GM21825 (cell line): Measurements from ENCODE around the gene FAM32A.

Source experiments
- ATAC-seq: cut with Tn5 transposase; IDR thresholded peaks from one replicate; pipeline ENCODE4 v1.9.1; 2021; ENCODE audit warnings: mild to moderate bottlenecking, moderate library complexity; ENCODE audit not compliant: unreplicated experiment

The FAM32A gene

GRCh38 chr19:16224293-16225045 is 39.3 kb downstream of the FAM32A start:
- ATAC-seq: no peak

- no peak for ATAC-seq
Measured at GRCh38 chr19:16225279-16226183, 40.3 kb downstream of the FAM32A start.

GRCh38 chr19:16226184-16226591 is 41.0 kb downstream of the FAM32A start:
- no peak for ATAC-seq

- no peak for ATAC-seq
Measured at GRCh38 chr19:16226878-16227836, 41.9 kb downstream of the FAM32A start.

GRCh38 chr19:16227837-16228636 is 42.8 kb downstream of the FAM32A start:
- no peak for ATAC-seq

GRCh38 chr19:16228637-16229321 is 43.6 kb downstream of the FAM32A start:
- ATAC-seq: no peak

GRCh38 chr19:16229322-16229641 is 44.1 kb downstream of the FAM32A start:
- ATAC-seq: no peak

GRCh38 chr19:16232127-16232526 is 46.9 kb downstream of the FAM32A start:
- ATAC-seq: no peak

- no peak for ATAC-seq
Measured at GRCh38 chr19:16232568-16232967, 47.4 kb downstream of the FAM32A start.

GRCh38 chr19:16233081-16233776 is 48.0 kb downstream of the FAM32A start:
- ATAC-seq: no peak

GRCh38 chr19:16233836-16234551 is 48.8 kb downstream of the FAM32A start:
- no peak for ATAC-seq

- ATAC-seq: no peak
Measured at GRCh38 chr19:16234552-16235445, 49.6 kb downstream of the FAM32A start.

- no peak for ATAC-seq
Measured at GRCh38 chr19:16235811-16236652, 50.8 kb downstream of the FAM32A start.
